HCT116 (cell line): ENCODE results near the gene RBM28. TPM values are rescaled to one million over a fixed set of nuclear protein-coding genes. Genes with fewer than 3 reads are reported as not detected.

ENCODE experiments used
- ATAC-seq: fragments of 200-7000 bp; cut with Tn5 transposase; 2 replicates; pipeline ENCODE4 v1.9.1; 2020; ENCODE audit warnings: mild to moderate bottlenecking, moderate library complexity
- BruUV-seq: library from RNA; stranded (reverse); fragments of 400-500 nt; replicated peaks from 2 replicates; lab custom pipeline; 2021; lab: Mats Ljungman, UMichigan
- CTCF ChIA-PET: fragments of 300-600 bp; sonication (Branson Sonifier 250); formaldehyde crosslinking; loops from one replicate; lab custom pipeline; 2021; ENCODE audit warnings: antibody characterized with exemption; lab: Charles Lee
- POLR2A ChIA-PET: fragments of 300-600, 350-600 bp; sonication (Branson Sonifier 250); formaldehyde crosslinking; loops from one replicate; lab custom pipeline; 2021; ENCODE audit warnings: antibody characterized with exemption; lab: Charles Lee
- RAD21 ChIA-PET, 2 experiments: fragments of 300-600 bp; sonication (Branson Sonifier 250); formaldehyde crosslinking; loops; one replicate each; lab custom pipeline; 2023; ENCODE audit warnings: low total read pairs in 2 of 2; ENCODE audit not compliant: uncharacterized antibody in 2 of 2, unreplicated experiment in 2 of 2, low non-redundant PET in 1 of 2; lab: Charles Lee
- DNase-seq: peaks from one replicate; pipeline ENCODE4 v3.0.0-alpha.2; 2010; ENCODE audit warnings: low read depth, low spot score
- H2AFZ ChIP-seq: fragments of 200-600 bp; shearing (Covaris generic), sonication (generic); 2 replicates; pipeline ENCODE4 v1.6.1; 2017; ENCODE audit warnings: low read depth, mixed run types, mixed read lengths, antibody characterized with exemption, low read length; ENCODE audit not compliant: poor library complexity, severe bottlenecking
- H3K27ac ChIP-seq: 2 replicates; pipeline ENCODE4 v1.5.1; 2012; ENCODE audit warnings: low read depth, low read length
- H3K27me3 ChIP-seq: fragments of 200-600 bp; sonication (generic); 2 replicates; pipeline ENCODE4 v1.6.1; 2016; ENCODE audit warnings: mixed run types, low read length, mixed read lengths; ENCODE audit not compliant: insufficient read depth
- H3K36me3 ChIP-seq, 2 experiments: fragments of 200-500 bp in 1 of 2; fragments of 200-600 bp in 1 of 2; sonication (Bioruptor generic) in 1 of 2; sonication (generic) in 1 of 2; 2 replicates each; pipeline versions ENCODE4 v1.5.1 to v1.6.1; 2014 to 2016; ENCODE audit warnings: low read length in 2 of 2, inconsistent platforms in 1 of 2, mixed read lengths in 1 of 2, mixed run types in 1 of 2; ENCODE audit not compliant: insufficient read depth in 2 of 2, control insufficient read depth in 1 of 2
- H3K4me1 ChIP-seq, 2 experiments: fragments of 200-600 bp in 1 of 2; sonication (generic) in 1 of 2; 2 replicates each; pipeline versions ENCODE4 v1.5.1 to v1.6.1; 2012 to 2017; ENCODE audit warnings: low read length in 2 of 2, inconsistent platforms in 1 of 2, mild to moderate bottlenecking in 1 of 2, mixed read lengths in 1 of 2, mixed run types in 1 of 2, moderate library complexity in 1 of 2; ENCODE audit not compliant: insufficient read depth in 2 of 2, control insufficient read depth in 1 of 2
- H3K4me2 ChIP-seq: fragments of 200-600 bp; sonication (generic); 2 replicates; pipeline ENCODE4 v1.6.1; 2017; ENCODE audit warnings: mixed run types, low read length, mixed read lengths
- H3K4me3 ChIP-seq, 2 experiments: fragments of 200-600 bp in 1 of 2; sonication (generic) in 1 of 2; replicated peaks in 1 of 2; 2 replicates each; pipeline ENCODE4 v1.5.1; 2011 to 2016; ENCODE audit warnings: low read length in 2 of 2, control low read depth in 1 of 2, low read depth in 1 of 2, mild to moderate bottlenecking in 1 of 2, mixed read lengths in 1 of 2, mixed run types in 1 of 2
- H3K79me2 ChIP-seq: fragments of 200-600 bp; sonication (generic); 2 replicates; pipeline ENCODE4 v1.6.1; 2017; ENCODE audit warnings: mild to moderate bottlenecking, mixed run types, low read length, moderate library complexity, mixed read lengths; ENCODE audit not compliant: insufficient read depth
- H3K9ac ChIP-seq: fragments of 200-600 bp; sonication (generic); 2 replicates; pipeline ENCODE4 v1.6.1; 2016; ENCODE audit warnings: low read length, mixed read lengths
- H3K9me2 ChIP-seq: fragments of 200-600 bp; sonication (generic), shearing (Covaris generic); 2 replicates; pipeline ENCODE4 v1.6.1; 2017; ENCODE audit warnings: mixed run types, mild to moderate bottlenecking, moderate library complexity; ENCODE audit not compliant: insufficient read depth
- H3K9me3 ChIP-seq, 2 experiments: fragments of 200-500 bp in 1 of 2; fragments of 200-600 bp in 1 of 2; sonication (Bioruptor generic) in 1 of 2; sonication (generic) in 1 of 2; 2 replicates each; pipeline ENCODE4 v1.6.1; 2014 to 2017; ENCODE audit warnings: low read length in 2 of 2, mixed read lengths in 2 of 2, inconsistent platforms in 1 of 2, low read depth in 1 of 2, mild to moderate bottlenecking in 1 of 2, mixed run types in 1 of 2, moderate library complexity in 1 of 2; ENCODE audit not compliant: control insufficient read depth in 1 of 2, insufficient read depth in 1 of 2
- H4K20me1 ChIP-seq: fragments of 200-600 bp; sonication (generic), shearing (Covaris generic); 2 replicates; pipeline ENCODE4 v1.6.1; 2017; ENCODE audit warnings: mixed run types, mild to moderate bottlenecking, moderate library complexity; ENCODE audit not compliant: insufficient read depth
- ATF3 ChIP-seq: IDR thresholded peaks from 2 replicates; pipeline ENCODE4 v1.6.1; 2012
- CBX3 ChIP-seq: IDR thresholded peaks from 2 replicates; pipeline ENCODE4 v1.6.1; 2012; ENCODE audit warnings: low read depth
- CEBPB ChIP-seq: IDR thresholded peaks from 2 replicates; pipeline ENCODE4 v1.6.1; 2012; ENCODE audit warnings: low read depth
- ELF1 ChIP-seq: IDR thresholded peaks from 2 replicates; pipeline ENCODE4 v1.6.1; 2012; ENCODE audit warnings: low read depth, borderline replicate concordance
- EZH2phosphoT487 ChIP-seq: fragments of 200-600 bp; IDR thresholded peaks from 2 replicates; pipeline ENCODE4 v1.6.1; 2018; ENCODE audit warnings: antibody characterized with exemption, borderline replicate concordance
- FOSL1 ChIP-seq: IDR thresholded peaks from 2 replicates; pipeline ENCODE4 v1.6.1; 2012; ENCODE audit warnings: low read depth
- JUND ChIP-seq: IDR thresholded peaks from 2 replicates; pipeline ENCODE4 v1.6.1; 2012
- MAX ChIP-seq: IDR thresholded peaks from 2 replicates; pipeline ENCODE4 v1.6.1; 2012
- POLR2A ChIP-seq: IDR thresholded peaks from 2 replicates; pipeline ENCODE4 v1.7.0; 2011; ENCODE audit warnings: borderline replicate concordance; ENCODE audit not compliant: insufficient read depth, insufficient read length; ENCODE audit errors: extremely low read depth
- POLR2AphosphoS5 ChIP-seq: IDR thresholded peaks from 2 replicates; pipeline ENCODE4 v1.6.1; 2011; ENCODE audit warnings: mild to moderate bottlenecking, low read depth, low read length, moderate library complexity
- SIN3A ChIP-seq: IDR thresholded peaks from 2 replicates; pipeline ENCODE4 v1.6.1; 2012; ENCODE audit warnings: low read depth
- SP1 ChIP-seq: IDR thresholded peaks from 2 replicates; pipeline ENCODE4 v1.6.1; 2012; ENCODE audit warnings: low read depth
- SRF ChIP-seq: IDR thresholded peaks from 2 replicates; pipeline ENCODE4 v1.6.1; 2012; ENCODE audit warnings: low read depth
- ZBTB33 ChIP-seq: IDR thresholded peaks from 2 replicates; pipeline ENCODE4 v1.6.1; 2011; ENCODE audit warnings: mild to moderate bottlenecking, low read length, moderate library complexity; ENCODE audit not compliant: insufficient replicate concordance; ENCODE audit errors: extremely low read depth
- ZNF274 ChIP-seq: fragments of 200-500 bp; sonication (Bioruptor generic); IDR thresholded peaks from 2 replicates; pipeline ENCODE4 v1.6.1; 2014; ENCODE audit warnings: mild to moderate bottlenecking, low read depth, low read length, inconsistent platforms
- intact Hi-C: fragments of 100-400 bp; cut with micrococcal nuclease; formaldehyde crosslinking; loops from 2 replicates; pipeline ENCODE4 v1.10.0; 2022
- total RNA-seq: library from RNA; stranded (reverse); gene quantifications from one replicate; pipeline ENCODE4 v1.2.1, GENCODE V29; 2021; ENCODE audit not compliant: unreplicated experiment
- TF ChIP-seq, protein P1 (sequence below), 3 experiments: fragments of 200-600 bp in 1 of 3; sonication (generic) in 1 of 3; IDR thresholded peaks in 2 of 3; conservative IDR thresholded peaks in 1 of 3; 2 replicates each; pipeline ENCODE4 v1.5.1; 2012 to 2017; ENCODE audit warnings: low read depth in 2 of 3, low read length in 2 of 3, antibody characterized with exemption in 1 of 3, borderline replicate concordance in 1 of 3, control low read depth in 1 of 3, mild to moderate bottlenecking in 1 of 3, mixed read lengths in 1 of 3, mixed run types in 1 of 3, moderate library complexity in 1 of 3; ENCODE audit not compliant: insufficient read depth in 1 of 3

Gene RBM28
- total RNA-seq, 1 experiment from 2014 or later, result 66.3 TPM

DNA sequence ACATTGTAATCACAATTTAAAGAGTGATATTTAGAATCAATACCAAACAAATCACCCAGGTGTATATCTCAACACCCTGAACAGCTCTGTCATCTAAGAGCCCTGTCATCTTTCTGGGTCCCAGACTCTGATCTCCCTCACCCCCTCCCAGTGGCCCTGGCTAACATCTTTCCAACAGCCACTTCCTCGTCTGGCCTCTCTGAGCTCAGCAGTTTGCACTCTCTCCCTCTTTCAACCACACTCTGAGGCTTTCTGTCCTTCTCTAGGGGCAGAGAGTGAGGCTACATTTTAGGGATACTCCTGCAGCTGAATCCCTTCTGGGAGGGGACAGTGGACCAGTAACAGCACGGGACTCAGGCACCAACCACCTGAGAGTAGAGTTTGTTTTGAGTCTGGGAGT is 34.9 kb upstream of the RBM28 start:
- no TSS peak for BruUV-seq
- Histone ChIP-seq H4K20me1 (no peaks in the 10 kb centered on the region), H3K36me3 (no peaks in the 10 kb centered on the region), H3K4me3 (no peak overlapping the region), H3K27ac (no peak overlapping the region), H3K9me2 (no peaks in the 10 kb centered on the region), H2AFZ (no peak overlapping the region), H3K9me3 (no peaks in the 10 kb centered on the region), H3K4me1 (peaks cover 0 to 7% of the 10 kb centered on the region in 2 experiments; a peak in 1 of 4 replicates), H3K79me2 (no peaks in the 10 kb centered on the region), H3K27me3 (no peaks in the 10 kb centered on the region), H3K4me2 (no peak overlapping the region), H3K9ac (no peak overlapping the region)
- no peak for ATAC-seq
- ChIA-PET CTCF (interaction anchor here (1.2 kb wide), 1 partner anchor 9 kb away, joined by 6 read pairs; no protein-coding TSS in a partner anchor), POLR2A (no interaction called here), RAD21 (no interaction called here)
- TF ChIP-seq ELF1 (no peak), ATF3 (no peak), POLR2A (no peak), SP1 (no peak), SIN3A (no peak), POLR2AphosphoS5 (no peak)
- TF ChIP-seq, protein P1, sequence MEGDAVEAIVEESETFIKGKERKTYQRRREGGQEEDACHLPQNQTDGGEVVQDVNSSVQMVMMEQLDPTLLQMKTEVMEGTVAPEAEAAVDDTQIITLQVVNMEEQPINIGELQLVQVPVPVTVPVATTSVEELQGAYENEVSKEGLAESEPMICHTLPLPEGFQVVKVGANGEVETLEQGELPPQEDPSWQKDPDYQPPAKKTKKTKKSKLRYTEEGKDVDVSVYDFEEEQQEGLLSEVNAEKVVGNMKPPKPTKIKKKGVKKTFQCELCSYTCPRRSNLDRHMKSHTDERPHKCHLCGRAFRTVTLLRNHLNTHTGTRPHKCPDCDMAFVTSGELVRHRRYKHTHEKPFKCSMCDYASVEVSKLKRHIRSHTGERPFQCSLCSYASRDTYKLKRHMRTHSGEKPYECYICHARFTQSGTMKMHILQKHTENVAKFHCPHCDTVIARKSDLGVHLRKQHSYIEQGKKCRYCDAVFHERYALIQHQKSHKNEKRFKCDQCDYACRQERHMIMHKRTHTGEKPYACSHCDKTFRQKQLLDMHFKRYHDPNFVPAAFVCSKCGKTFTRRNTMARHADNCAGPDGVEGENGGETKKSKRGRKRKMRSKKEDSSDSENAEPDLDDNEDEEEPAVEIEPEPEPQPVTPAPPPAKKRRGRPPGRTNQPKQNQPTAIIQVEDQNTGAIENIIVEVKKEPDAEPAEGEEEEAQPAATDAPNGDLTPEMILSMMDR (IDR thresholded peaks at IDR 0.05 in 2 of 3, conservative IDR thresholded peaks at IDR 0.05 in 1 of 3; ENCODE audit: borderline replicate concordance in 1 of 3, insufficient read depth in 1 of 3, low read depth in 2 of 3, low read length in 2 of 3), result no peak
- intact Hi-C loops, result no loop called here
- DNase-seq, result no peak

DNA sequence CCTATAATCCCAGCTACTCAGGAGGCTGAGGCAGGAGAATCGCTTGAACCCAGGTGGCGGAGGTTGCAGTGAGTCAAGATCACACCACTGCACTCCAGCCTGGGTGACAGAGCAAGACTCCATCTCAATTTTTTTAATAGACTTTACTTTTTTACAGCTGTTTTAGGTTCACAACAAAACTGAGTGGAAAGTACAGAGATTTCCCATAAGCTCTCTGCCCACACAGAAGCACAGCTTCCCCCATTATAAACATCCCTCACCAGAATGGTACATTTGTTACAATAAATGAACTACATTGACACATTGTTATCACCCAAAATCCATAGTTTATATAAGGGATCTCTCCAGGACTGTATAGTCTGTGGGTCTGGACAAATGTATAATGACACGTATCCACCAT is 32.4 kb upstream of the RBM28 start:
- H3K9ac ChIP-seq, result no peak overlapping the region
- no peak for TF ChIP-seq FOSL1
- TF ChIP-seq CBX3, result no peak
- no peak for TF ChIP-seq EZH2phosphoT487
- no peak for TF ChIP-seq CEBPB
- TF ChIP-seq ATF3, result no peak
- no peak for TF ChIP-seq SRF
- TF ChIP-seq MAX, result no peak
- TF ChIP-seq ZNF274, result no peak
- no peak for TF ChIP-seq JUND
- TF ChIP-seq POLR2A, result no peak
- no peak for TF ChIP-seq ZBTB33

More for the DNA sequence above, 32.4 kb upstream of the RBM28 start:
- ChIA-PET POLR2A (no interaction called here), CTCF (interaction anchor here (1.6 kb wide), 1 partner anchor 12 kb away, joined by 3 read pairs; no protein-coding TSS in a partner anchor), RAD21 (no interaction called here)
- no peak for DNase-seq
- no peak overlapping the region for H3K4me3 ChIP-seq
- H3K36me3 ChIP-seq, result no peaks in the 10 kb centered on the region
- no peak for ATAC-seq
- H3K9me2 ChIP-seq, result no peaks in the 10 kb centered on the region
- no peaks in the 10 kb centered on the region for H3K9me3 ChIP-seq
- intact Hi-C loops, result no loop called here
- no peak overlapping the region for H2AFZ ChIP-seq
- BruUV-seq, result no TSS peak
- H3K4me2 ChIP-seq, result no peak overlapping the region
- H4K20me1 ChIP-seq, result no peaks in the 10 kb centered on the region
- no peak overlapping the region for H3K27ac ChIP-seq
- H3K79me2 ChIP-seq, result no peaks in the 10 kb centered on the region
- H3K4me1 ChIP-seq, result peaks cover 0 to under 1% of the 10 kb centered on the region in 2 experiments; a peak in 1 of 4 replicates
- H3K27me3 ChIP-seq, result no peaks in the 10 kb centered on the region
